ENCODE results near the gene TNPO2. TPM values are rescaled to one million over a fixed set of nuclear protein-coding genes. Genes with fewer than 3 reads are reported as not detected.

The TNPO2 gene
- total RNA-seq = 100 to 1,000 TPM in 1 of 2 donors, 10 to 100 TPM in 1; 76.9 to 229 TPM

DNA sequence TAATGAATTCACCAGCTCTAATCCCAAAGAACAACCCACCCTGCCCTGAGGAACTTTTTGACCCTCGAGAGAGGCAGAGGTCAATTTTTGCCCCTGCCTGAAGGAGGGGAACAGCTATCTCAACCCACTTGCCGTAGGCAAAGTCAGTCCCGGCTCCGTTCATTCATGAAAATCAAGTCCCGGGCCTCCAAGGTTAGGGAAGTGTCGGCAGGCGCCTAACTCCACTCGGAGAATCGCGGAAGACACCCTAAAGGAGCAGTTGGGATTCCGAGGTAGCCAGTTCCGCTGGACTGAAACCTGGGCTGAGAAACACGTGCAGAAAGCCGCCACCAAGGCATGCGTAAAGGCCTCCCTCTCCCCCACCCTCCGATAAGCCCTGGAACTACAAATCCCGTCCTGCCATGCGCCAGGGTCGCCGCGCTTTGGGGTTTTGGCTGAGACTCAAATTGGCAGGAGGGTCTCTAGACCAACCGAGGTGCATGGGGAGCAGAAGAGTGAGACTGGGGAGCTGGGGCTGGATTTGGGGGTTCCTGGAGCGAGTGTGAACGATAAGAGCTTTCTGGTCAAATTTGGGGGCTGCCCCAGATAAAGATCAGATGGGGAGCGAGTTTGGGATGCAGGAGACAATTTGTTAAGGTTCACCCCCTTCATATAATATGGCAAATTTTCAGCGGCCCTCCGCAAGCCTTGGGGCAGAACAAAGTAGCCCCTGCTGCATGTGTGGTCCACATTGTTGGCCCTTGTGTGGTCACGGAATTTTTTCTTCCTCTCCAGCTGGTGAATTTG, at the start of gene TNPO2:
Gene TNPO2 (minus strand): TSS at position 292 of the 786 bp plus-strand sequence. CDS start 2,955 bp downstream, outside the sequence.
- Mint-ChIP-seq H3K4me1 (ENCODE audit: low read depth in 2 of 2) (peaks cover 37 to 44% of the 10 kb centered on the region in 2 donors), H3K9me3 (no peaks in the 10 kb centered on the region), H3K4me3 (peak within 1 kb of the TSS; percentile 99), H3K36me3 (peaks cover 13% of the 10 kb centered on the region), H3K27me3 (no peaks in the 10 kb centered on the region), H3K27ac (peak within 1 kb of the TSS; percentile 94 to 97)
- peak; percentile 51 to 54 for ATAC-seq
- DNase-seq (ENCODE audit: low spot score) = no peak

DNA sequence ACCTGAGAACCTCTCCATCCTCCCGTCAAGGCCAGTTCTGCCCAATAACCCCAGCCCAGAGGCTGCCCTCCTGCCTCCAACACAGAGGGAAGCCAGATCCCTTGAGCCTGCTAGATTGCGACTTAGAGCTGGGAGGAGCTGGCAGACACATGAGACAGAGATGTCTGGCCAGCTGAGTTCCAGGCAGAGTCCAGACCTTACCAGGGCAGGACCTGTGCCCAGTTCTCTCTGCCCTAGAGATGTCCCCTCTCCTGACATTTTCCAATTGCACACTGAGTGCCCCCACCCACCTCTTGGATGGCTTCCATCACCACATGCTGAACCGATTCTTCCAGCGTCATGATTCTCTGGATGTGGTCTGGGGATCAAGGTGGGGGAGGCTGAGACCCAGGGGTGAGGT, 48.6 kb upstream of the TNPO2 start:
- no peak overlapping the region for H3K27ac Mint-ChIP-seq
- ATAC-seq (no peak), DNase-seq (ENCODE audit: low spot score) (no peak)
- peaks cover 6 to 7% of the 10 kb centered on the region in 2 donors for H3K4me1 Mint-ChIP-seq (ENCODE audit: low read depth in 2 of 2)
- no peak overlapping the region for H3K4me3 Mint-ChIP-seq
- H3K9me3 Mint-ChIP-seq = no peaks in the 10 kb centered on the region
- no peaks in the 10 kb centered on the region for H3K27me3 Mint-ChIP-seq
- no peaks in the 10 kb centered on the region for H3K36me3 Mint-ChIP-seq

- Mint-ChIP-seq H3K4me3 (no peak overlapping the region), H3K27ac (no peak overlapping the region), H3K36me3 (no peaks in the 10 kb centered on the region), H3K9me3 (no peaks in the 10 kb centered on the region), H3K4me1 (ENCODE audit: low read depth in 2 of 2) (peaks cover 6% of the 10 kb centered on the region in 2 donors), H3K27me3 (no peaks in the 10 kb centered on the region)
- no peak for ATAC-seq
- no peak for DNase-seq (ENCODE audit: low spot score)
These were observed 47.2 kb upstream of the TNPO2 start for GRCh38 chr19:12770922-12771321.

- Mint-ChIP-seq H3K4me3 (no peak overlapping the region), H3K9me3 (no peaks in the 10 kb centered on the region), H3K27ac (no peak overlapping the region), H3K36me3 (no peaks in the 10 kb centered on the region), H3K27me3 (no peaks in the 10 kb centered on the region), H3K4me1 (ENCODE audit: low read depth in 2 of 2) (peaks cover 6% of the 10 kb centered on the region in 2 donors)
- no peak for DNase-seq (ENCODE audit: low spot score)
- peak in 1 of 2 donors; percentile 25 for ATAC-seq
These were observed 46.0 kb upstream of the TNPO2 start for GRCh38 chr19:12769689-12770088.

DNA sequence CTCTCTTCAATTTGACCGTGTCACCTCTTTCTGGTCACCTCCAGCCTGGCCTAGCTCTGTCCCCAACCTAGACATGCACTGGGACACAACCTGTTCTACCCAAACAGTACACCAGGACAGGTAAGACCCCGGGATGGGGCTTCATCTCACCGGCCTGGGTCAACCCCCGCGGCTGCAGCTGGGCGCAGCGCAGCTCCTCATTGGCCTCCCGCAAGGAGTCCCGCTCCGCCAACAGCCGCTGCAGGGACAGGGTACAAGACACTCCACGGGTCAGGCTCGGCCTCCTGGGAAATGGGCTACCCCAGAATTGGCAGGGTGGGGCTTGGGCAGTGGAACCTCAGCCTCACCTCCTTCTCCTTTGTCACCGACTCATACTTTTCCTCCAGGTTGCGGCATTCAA, 43.9 kb upstream of the TNPO2 start:
- no peak overlapping the region for H3K27ac Mint-ChIP-seq
- no peak overlapping the region for H3K4me3 Mint-ChIP-seq
- no peak for ATAC-seq
- no peaks in the 10 kb centered on the region for H3K9me3 Mint-ChIP-seq
- no peak for DNase-seq (ENCODE audit: low spot score)
- no peaks in the 10 kb centered on the region for H3K27me3 Mint-ChIP-seq
- no peaks in the 10 kb centered on the region for H3K4me1 Mint-ChIP-seq (ENCODE audit: low read depth in 2 of 2)
- H3K36me3 Mint-ChIP-seq = no peaks in the 10 kb centered on the region

GRCh38 chr19:12767150-12767549, 43.4 kb upstream of the TNPO2 start:
- H3K36me3 Mint-ChIP-seq = no peaks in the 10 kb centered on the region
- H3K27ac Mint-ChIP-seq = no peak overlapping the region
- no peaks in the 10 kb centered on the region for H3K9me3 Mint-ChIP-seq
- ATAC-seq = no peak
- no peaks in the 10 kb centered on the region for H3K27me3 Mint-ChIP-seq
- H3K4me3 Mint-ChIP-seq = no peak overlapping the region
- DNase-seq (ENCODE audit: low spot score) = no peak
- no peaks in the 10 kb centered on the region for H3K4me1 Mint-ChIP-seq (ENCODE audit: low read depth in 2 of 2)

DNA sequence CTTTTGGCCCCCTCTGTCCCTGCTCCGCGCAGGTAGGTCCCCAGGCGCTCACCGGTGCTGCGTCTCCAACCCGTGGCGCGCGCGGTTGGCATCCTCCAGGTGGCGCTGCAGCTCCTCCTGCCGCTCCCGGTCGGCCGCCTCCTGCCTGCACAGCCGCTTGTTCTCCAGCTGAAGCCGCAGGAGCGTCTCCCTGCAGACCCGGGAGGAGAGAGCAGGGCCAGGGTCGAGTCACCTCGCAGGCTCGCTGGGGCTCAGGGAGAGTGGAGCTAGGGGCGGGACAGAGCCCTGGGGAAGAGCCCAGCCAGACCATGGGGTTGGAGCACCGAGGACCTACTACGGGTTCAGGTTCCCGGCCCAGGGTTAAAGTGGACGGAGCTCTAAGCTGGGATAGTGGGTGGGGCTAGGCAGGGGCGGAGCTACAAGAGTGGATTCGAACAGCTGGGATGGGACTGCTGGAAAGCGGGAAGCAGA, 42.4 kb upstream of the TNPO2 start:
- H3K4me3 Mint-ChIP-seq = peak overlapping the region; percentile 27
- peak; percentile 84 for DNase-seq (ENCODE audit: low spot score)
- H3K9me3 Mint-ChIP-seq = no peaks in the 10 kb centered on the region
- no peaks in the 10 kb centered on the region for H3K36me3 Mint-ChIP-seq
- no peak overlapping the region for H3K27ac Mint-ChIP-seq
- peak; percentile 81 to 90 for ATAC-seq
- no peaks in the 10 kb centered on the region for H3K27me3 Mint-ChIP-seq
- H3K4me1 Mint-ChIP-seq (ENCODE audit: low read depth in 2 of 2) = no peaks in the 10 kb centered on the region

- DNase-seq (ENCODE audit: low spot score) (no peak), ATAC-seq (no peak)
- Mint-ChIP-seq H3K36me3 (no peaks in the 10 kb centered on the region), H3K4me3 (no peak overlapping the region), H3K9me3 (no peaks in the 10 kb centered on the region), H3K27me3 (no peaks in the 10 kb centered on the region), H3K27ac (no peak overlapping the region), H3K4me1 (ENCODE audit: low read depth in 2 of 2) (peaks cover 3 to 5% of the 10 kb centered on the region in 2 donors)
These were observed 41.0 kb upstream of the TNPO2 start for GRCh38 chr19:12764698-12765097.

GRCh38 chr19:12763100-12763499, 39.4 kb upstream of the TNPO2 start:
- no peak for ATAC-seq
- Mint-ChIP-seq H3K4me3 (no peak overlapping the region), H3K9me3 (no peaks in the 10 kb centered on the region), H3K27ac (no peak overlapping the region), H3K36me3 (no peaks in the 10 kb centered on the region), H3K4me1 (ENCODE audit: low read depth in 2 of 2) (peaks cover 3 to 5% of the 10 kb centered on the region in 2 donors), H3K27me3 (no peaks in the 10 kb centered on the region)
- no peak for DNase-seq (ENCODE audit: low spot score)

GRCh38 chr19:12759686-12760085, 36.0 kb upstream of the TNPO2 start:
- Mint-ChIP-seq H3K4me3 (no peak overlapping the region), H3K27me3 (peaks cover 0 to 3% of the 10 kb centered on the region in 2 donors), H3K4me1 (ENCODE audit: low read depth in 2 of 2) (peaks cover 5 to 6% of the 10 kb centered on the region in 2 donors), H3K9me3 (no peaks in the 10 kb centered on the region), H3K36me3 (no peaks in the 10 kb centered on the region), H3K27ac (no peak overlapping the region)
- no peak for ATAC-seq
- no peak for DNase-seq (ENCODE audit: low spot score)

DNA sequence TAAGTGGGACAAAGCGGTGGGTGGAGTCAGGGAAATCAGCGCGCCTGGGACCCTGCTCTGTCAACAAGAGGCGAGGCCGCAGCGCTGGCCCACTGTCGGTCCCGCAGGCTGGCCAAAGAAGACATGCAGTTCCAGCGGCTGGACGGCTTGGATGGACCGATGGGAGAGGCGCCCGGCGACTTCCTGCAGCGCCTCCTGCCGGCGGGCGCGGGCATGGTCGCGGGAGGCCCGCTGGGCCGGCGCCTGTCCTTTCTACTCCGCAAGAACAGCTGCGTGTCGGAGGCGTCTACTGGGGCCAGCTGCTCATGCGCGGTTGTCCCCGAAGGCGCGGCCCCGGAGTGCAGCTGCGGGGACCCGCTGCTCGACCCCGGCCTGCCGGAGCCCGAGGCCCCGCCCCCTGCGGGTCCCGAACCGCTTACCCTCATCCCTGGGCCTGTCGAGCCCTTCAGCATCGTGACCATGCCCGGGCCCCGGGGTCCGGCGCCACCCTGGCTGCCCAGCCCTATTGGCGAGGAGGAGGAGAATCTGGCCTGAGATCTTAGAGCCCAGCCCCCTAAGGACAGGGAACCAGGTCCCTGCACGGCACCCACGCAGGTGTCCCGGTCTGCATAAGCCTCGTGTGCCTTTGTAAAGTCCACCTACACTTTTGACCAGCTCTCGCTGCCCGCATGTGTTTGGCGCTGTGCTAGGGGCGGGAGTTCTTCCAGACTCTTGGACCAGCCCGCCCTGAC, 34.0 kb upstream of the TNPO2 start:
- Mint-ChIP-seq H3K36me3 (no peaks in the 10 kb centered on the region), H3K27ac (no peak overlapping the region), H3K27me3 (peaks cover 0 to 8% of the 10 kb centered on the region in 2 donors), H3K4me1 (ENCODE audit: low read depth in 2 of 2) (peaks cover 5 to 6% of the 10 kb centered on the region in 2 donors), H3K9me3 (no peaks in the 10 kb centered on the region), H3K4me3 (no peak overlapping the region)
- peak; percentile 83 for DNase-seq (ENCODE audit: low spot score)
- ATAC-seq = peak; percentile 83 to 86

- Mint-ChIP-seq H3K27me3 (peaks cover 0 to 12% of the 10 kb centered on the region in 2 donors), H3K4me3 (no peak overlapping the region), H3K36me3 (no peaks in the 10 kb centered on the region), H3K4me1 (ENCODE audit: low read depth in 2 of 2) (peaks cover 5 to 6% of the 10 kb centered on the region in 2 donors), H3K27ac (no peak overlapping the region), H3K9me3 (no peaks in the 10 kb centered on the region)
- no peak for DNase-seq (ENCODE audit: low spot score)
- no peak for ATAC-seq
These were observed 32.6 kb upstream of the TNPO2 start for GRCh38 chr19:12756150-12756883.

DNA sequence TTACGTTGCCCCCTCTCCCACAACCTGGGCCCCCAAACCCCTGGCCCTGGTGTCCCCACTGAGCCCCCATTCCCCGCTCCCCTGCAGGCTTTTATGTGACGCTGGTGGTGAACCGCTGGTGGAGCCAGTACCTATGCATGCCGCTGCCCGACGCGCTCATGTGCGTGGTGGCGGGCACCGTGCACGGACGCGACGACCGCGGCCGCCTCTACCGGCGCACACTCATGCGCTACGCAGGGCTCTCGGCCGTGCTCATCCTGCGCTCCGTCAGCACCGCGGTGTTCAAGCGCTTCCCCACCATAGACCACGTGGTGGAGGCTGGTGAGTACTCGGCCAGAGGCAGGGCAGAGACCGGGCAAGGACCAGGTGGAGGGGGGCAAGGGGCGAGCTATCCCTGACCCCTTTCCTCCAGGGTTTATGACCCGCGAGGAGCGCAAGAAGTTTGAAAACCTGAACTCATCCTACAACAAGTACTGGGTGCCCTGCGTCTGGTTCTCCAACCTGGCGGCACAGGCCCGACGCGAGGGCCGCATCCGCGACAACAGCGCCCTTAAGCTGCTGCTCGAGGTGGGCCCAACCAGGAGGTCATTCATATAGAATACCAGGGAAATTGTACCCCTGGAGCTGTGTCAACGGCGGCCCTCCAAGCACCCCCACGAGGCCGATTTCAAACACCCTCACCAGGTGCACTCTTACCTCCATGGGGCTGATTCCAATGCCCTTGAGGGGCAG, 30.9 kb upstream of the TNPO2 start:
- Mint-ChIP-seq H3K36me3 (no peaks in the 10 kb centered on the region), H3K4me1 (ENCODE audit: low read depth in 2 of 2) (peaks cover 9 to 11% of the 10 kb centered on the region in 2 donors), H3K9me3 (no peaks in the 10 kb centered on the region), H3K27me3 (peaks cover 8 to 22% of the 10 kb centered on the region in 2 donors), H3K4me3 (no peak overlapping the region), H3K27ac (no peak overlapping the region)
- ATAC-seq = no peak
- no peak for DNase-seq (ENCODE audit: low spot score)

Measured in natural killer cell treated with Interleukin-12 subunit alpha and Interleukin-12 subunit beta and Interleukin-15 and Interleukin-18, amount 100 ng/mL, for 72 hours (primary cell).